ENCODE results near the gene MCTP2.
A peak's percentile ranks its signal among the peaks of the same experiment; 100 is the strongest.

The MCTP2 gene

GRCh38 chr15:94411285-94411684 is 179.9 kb downstream of the MCTP2 start:
- H3K27ac ChIP-seq: no peak overlapping the region
- TF ChIP-seq ZFX (IDR thresholded peaks at IDR 0.05; ENCODE audit: borderline replicate concordance): no peak

GRCh38 chr15:94411846-94412245 is 180.5 kb downstream of the MCTP2 start:
- TF ChIP-seq CTCF (IDR thresholded peaks at IDR 0.05) (no peak), ZFX (IDR thresholded peaks at IDR 0.05; ENCODE audit: borderline replicate concordance) (no peak)
- no peak overlapping the region for H3K27ac ChIP-seq

GRCh38 chr15:94412979-94413746 is 181.8 kb downstream of the MCTP2 start:
- no peak for TF ChIP-seq ZFX (IDR thresholded peaks at IDR 0.05; ENCODE audit: borderline replicate concordance)
- peak; percentile 74 for TF ChIP-seq CTCF (IDR thresholded peaks at IDR 0.05)
- no peak overlapping the region for H3K27ac ChIP-seq

GRCh38 chr15:94414916-94415315 is 183.6 kb downstream of the MCTP2 start:
- TF ChIP-seq CTCF (IDR thresholded peaks at IDR 0.05) (no peak), ZFX (IDR thresholded peaks at IDR 0.05; ENCODE audit: borderline replicate concordance) (no peak)
- H3K27ac ChIP-seq: no peak overlapping the region

GRCh38 chr15:94416267-94416666 is 184.9 kb downstream of the MCTP2 start:
- H3K27ac ChIP-seq: no peak overlapping the region

GRCh38 chr15:94416820-94417219 is 185.5 kb downstream of the MCTP2 start:
- TF ChIP-seq ZFX (IDR thresholded peaks at IDR 0.05; ENCODE audit: borderline replicate concordance) (no peak), CTCF (IDR thresholded peaks at IDR 0.05) (no peak)

More at GRCh38 chr15:94416267-94416666, 184.9 kb downstream of the MCTP2 start:
- TF ChIP-seq CTCF (IDR thresholded peaks at IDR 0.05): no peak
- no peak for TF ChIP-seq ZFX (IDR thresholded peaks at IDR 0.05; ENCODE audit: borderline replicate concordance)

GRCh38 chr15:94417501-94418293 is 186.3 kb downstream of the MCTP2 start:
- no peak overlapping the region for H3K27ac ChIP-seq
- no peak for TF ChIP-seq CTCF (IDR thresholded peaks at IDR 0.05)
- TF ChIP-seq ZFX (IDR thresholded peaks at IDR 0.05; ENCODE audit: borderline replicate concordance): no peak

More at GRCh38 chr15:94416820-94417219, 185.5 kb downstream of the MCTP2 start:
- no peak overlapping the region for H3K27ac ChIP-seq
